ENCODE results near the gene IL1F10.

IL1F10 gene

DNA sequence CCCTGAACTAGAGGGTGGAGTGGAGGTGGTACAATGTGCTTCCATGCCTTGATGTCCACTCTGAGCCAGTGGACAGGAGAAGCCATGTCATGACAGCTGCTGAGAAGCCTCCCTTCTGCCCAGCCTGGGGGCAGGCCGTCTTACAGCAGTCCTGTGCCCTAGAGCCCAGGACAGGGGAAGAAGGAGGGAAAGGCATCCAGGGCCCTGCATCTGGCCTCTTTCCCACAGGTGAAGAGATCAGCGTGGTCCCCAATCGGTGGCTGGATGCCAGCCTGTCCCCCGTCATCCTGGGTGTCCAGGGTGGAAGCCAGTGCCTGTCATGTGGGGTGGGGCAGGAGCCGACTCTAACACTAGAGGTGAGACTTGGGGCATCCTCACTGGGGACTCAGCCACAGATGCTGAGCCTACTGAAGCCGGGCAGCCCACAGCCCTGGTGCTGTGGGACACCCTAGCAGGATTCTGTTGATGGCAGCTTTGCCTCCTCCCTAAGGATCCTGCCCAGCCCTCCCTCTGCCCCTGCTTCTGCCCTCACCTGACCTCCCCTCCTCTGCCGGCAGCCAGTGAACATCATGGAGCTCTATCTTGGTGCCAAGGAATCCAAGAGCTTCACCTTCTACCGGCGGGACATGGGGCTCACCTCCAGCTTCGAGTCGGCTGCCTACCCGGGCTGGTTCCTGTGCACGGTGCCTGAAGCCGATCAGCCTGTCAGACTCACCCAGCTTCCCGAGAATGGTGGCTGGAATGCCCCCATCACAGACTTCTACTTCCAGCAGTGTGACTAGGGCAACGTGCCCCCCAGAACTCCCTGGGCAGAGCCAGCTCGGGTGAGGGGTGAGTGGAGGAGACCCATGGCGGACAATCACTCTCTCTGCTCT is 5.6 kb upstream of the IL1F10 start:
- TF ChIP-seq CTCF (IDR thresholded peaks at IDR 0.05; ENCODE audit: low read depth, low read length), result no peak
- no peak overlapping the region for H3K4me3 ChIP-seq (ENCODE audit: low read depth, low read length)
- DNase-seq (ENCODE audit: low read depth, low spot score), result no peak
- in situ Hi-C loops (cut with HindIII; ENCODE audit: low sequenced_read_pairs), result no loop called here

- no peak overlapping the region for H3K4me3 ChIP-seq (ENCODE audit: low read depth, low read length)
- in situ Hi-C loops (cut with HindIII; ENCODE audit: low sequenced_read_pairs), result no loop called here
- no peak for DNase-seq (ENCODE audit: low read depth, low spot score)
- no peak for TF ChIP-seq CTCF (IDR thresholded peaks at IDR 0.05; ENCODE audit: low read depth, low read length)
Observed at GRCh38 chr2:113064281-113064680, 3.5 kb upstream of the IL1F10 start.

DNA sequence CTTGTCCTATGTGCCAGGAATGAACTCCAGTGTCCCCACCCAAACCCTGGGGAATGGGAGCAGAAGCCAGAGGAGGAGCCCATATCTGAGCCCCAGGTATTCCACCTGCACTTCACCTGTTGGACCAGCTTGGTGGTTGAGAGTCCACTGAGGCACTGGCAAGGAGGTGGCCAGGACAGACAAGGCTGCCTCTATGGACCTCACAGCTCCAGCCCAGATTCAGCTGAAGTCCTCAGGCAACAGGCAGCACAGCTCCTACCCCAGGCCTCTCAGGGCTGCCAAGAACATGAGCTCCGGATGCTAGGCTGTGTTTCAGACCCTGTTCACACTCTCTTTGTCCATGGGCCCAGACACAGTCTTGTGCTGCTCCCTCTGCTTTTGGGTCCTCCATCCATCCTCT is 2.9 kb upstream of the IL1F10 start:
- no peak for TF ChIP-seq CTCF (IDR thresholded peaks at IDR 0.05; ENCODE audit: low read depth, low read length)
- in situ Hi-C loops (cut with HindIII; ENCODE audit: low sequenced_read_pairs), result no loop called here
- H3K4me3 ChIP-seq (ENCODE audit: low read depth, low read length), result no peak overlapping the region
- no peak for DNase-seq (ENCODE audit: low read depth, low spot score)

GRCh38 chr2:113068249-113068648 is 479 bp downstream of the IL1F10 start:
- DNase-seq (ENCODE audit: low read depth, low spot score), result no peak
- no peak for TF ChIP-seq CTCF (IDR thresholded peaks at IDR 0.05; ENCODE audit: low read depth, low read length)
- in situ Hi-C loops (cut with HindIII; ENCODE audit: low sequenced_read_pairs), result no loop called here
- no peak overlapping the region for H3K4me3 ChIP-seq (ENCODE audit: low read depth, low read length)

GRCh38 chr2:113068706-113069485 is 1.1 kb downstream of the IL1F10 start:
- in situ Hi-C loops (cut with HindIII; ENCODE audit: low sequenced_read_pairs), result no loop called here
- no peak for TF ChIP-seq CTCF (IDR thresholded peaks at IDR 0.05; ENCODE audit: low read depth, low read length)
- H3K4me3 ChIP-seq (ENCODE audit: low read depth, low read length), result no peak overlapping the region
- no peak for DNase-seq (ENCODE audit: low read depth, low spot score)

GRCh38 chr2:113069676-113070605 is 2.2 kb downstream of the IL1F10 start:
- no peak for TF ChIP-seq CTCF (IDR thresholded peaks at IDR 0.05; ENCODE audit: low read depth, low read length)
- H3K4me3 ChIP-seq (ENCODE audit: low read depth, low read length), result no peak overlapping the region
- in situ Hi-C loops (cut with HindIII; ENCODE audit: low sequenced_read_pairs), result no loop called here
- no peak for DNase-seq (ENCODE audit: low read depth, low spot score)
